ENCODE data around the gene GOLGA8B.
"Not testable (repeated sequence)": the region's sequence is repeated elsewhere in the genome, so short reads cannot be mapped to it uniquely, and the experiment has no call there.

GOLGA8B gene

DNA sequence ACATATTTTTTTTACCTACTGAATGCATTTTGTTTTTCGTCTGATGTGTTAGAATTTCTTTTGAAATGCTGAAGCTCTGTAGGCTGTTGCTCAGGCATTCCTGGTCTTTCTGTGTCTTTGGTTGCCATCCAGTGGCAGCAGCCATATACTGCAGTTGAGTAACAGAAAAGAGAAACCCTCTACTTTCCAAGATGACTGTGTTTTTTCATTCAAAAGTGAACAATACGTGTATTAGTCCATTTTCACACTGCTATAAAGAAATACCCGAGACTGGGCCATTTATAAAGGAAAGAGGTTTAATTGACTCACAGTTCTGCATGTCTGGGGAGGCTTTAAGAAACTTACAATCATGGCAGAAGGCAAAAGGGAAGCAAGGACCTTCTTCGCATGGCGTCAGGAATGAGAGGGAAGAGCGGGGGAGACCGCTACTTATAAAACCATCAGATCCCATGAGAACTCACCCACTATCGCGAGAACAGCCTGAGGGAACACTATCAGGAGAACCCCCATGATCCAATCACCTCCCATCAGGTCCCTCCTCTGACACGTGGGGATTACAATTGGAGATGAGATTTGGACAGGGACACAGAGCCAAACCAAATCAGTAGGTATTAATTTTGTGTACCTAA lies 4.7 kb upstream of the GOLGA8B start:
- Histone ChIP-seq H3K9ac (ENCODE audit: low read length) (no peak overlapping the region), H3K4me3 (ENCODE audit: low read length) (no peak overlapping the region), H3K27me3 (ENCODE audit: control insufficient read depth, insufficient read depth, low read length) (peaks cover 12% of the 10 kb centered on the region), H3K36me3 (ENCODE audit: control insufficient read depth, insufficient read depth, low read length) (no peaks in the 10 kb centered on the region), H3K9me3 (ENCODE audit: control insufficient read depth, low read length) (no peaks in the 10 kb centered on the region), H3K4me1 (ENCODE audit: control insufficient read depth, insufficient read depth, low read length) (peaks cover 7% of the 10 kb centered on the region)

DNA sequence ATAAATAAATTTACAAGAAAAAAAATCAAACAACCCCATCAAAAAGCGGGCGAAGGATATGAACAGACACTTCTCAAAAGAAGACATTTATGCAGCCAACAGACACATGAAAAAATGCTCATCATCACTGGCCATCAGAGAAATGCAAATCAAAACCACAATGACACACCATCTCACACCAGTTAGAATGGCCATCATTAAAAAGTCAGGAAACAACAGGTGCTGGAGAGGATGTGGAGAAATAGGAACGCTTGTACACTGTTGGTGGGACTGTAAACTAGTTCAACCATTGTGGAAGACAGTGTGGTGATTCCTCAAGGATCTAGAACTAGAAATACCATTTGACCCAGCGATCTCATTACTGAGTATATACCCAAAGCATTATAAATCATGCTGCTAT lies 2.5 kb upstream of the GOLGA8B start:
- not testable (repeated sequence) for H3K36me3 ChIP-seq (ENCODE audit: control insufficient read depth, insufficient read depth, low read length); H3K4me3 ChIP-seq (ENCODE audit: low read length); H3K9me3 ChIP-seq (ENCODE audit: control insufficient read depth, low read length); H3K9ac ChIP-seq (ENCODE audit: low read length)
- Histone ChIP-seq H3K27me3 (ENCODE audit: control insufficient read depth, insufficient read depth, low read length) (peaks cover 20% of the 10 kb centered on the region), H3K4me1 (ENCODE audit: control insufficient read depth, insufficient read depth, low read length) (peaks cover 14% of the 10 kb centered on the region)

DNA sequence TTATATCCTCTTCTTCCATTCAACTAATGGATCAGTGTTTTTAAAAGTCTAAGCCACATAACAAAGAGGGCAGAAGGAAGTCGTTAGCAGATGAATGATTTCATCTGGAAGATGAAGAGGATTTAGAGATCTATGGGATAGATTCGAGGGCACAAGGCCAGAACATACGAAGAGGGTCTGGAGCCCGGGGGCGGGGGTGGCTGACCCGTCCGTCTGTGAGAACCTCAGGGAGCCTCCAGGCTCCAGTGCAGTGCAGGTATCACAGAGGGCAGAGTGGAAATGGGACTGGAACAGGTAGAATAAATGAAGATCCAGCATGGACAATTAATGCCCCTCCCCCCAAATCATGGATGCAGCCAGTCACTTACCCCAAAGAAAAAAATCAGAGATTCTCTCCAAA lies 1.5 kb upstream of the GOLGA8B start:
- H3K9me3 ChIP-seq (ENCODE audit: control insufficient read depth, low read length) = no peaks in the 10 kb centered on the region
- H3K9ac ChIP-seq (ENCODE audit: low read length) = no peak overlapping the region
- H3K36me3 ChIP-seq (ENCODE audit: control insufficient read depth, insufficient read depth, low read length) = no peaks in the 10 kb centered on the region
- H3K4me3 ChIP-seq (ENCODE audit: low read length) = no peak overlapping the region
- H3K27me3 ChIP-seq (ENCODE audit: control insufficient read depth, insufficient read depth, low read length) = peaks cover 20% of the 10 kb centered on the region
- H3K4me1 ChIP-seq (ENCODE audit: control insufficient read depth, insufficient read depth, low read length) = peaks cover 14% of the 10 kb centered on the region

DNA sequence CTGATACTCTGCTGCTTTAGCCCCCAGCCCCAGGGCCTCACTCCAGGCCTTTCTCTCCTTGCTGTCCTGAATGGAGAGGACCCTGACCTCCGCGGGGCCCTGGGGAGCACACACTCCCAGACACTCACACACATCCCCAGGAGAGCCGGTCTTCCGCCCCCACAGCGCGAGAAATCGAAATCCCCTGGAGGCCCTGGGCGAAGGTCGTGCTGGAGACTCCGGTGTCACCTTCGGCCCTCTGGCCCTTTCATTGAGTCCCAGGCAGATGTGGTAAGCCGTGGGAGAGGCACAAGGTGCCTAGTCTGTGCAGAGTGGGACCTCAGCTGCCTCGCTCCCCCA lies 848 bp upstream of the GOLGA8B start:
- Histone ChIP-seq H3K4me1 (ENCODE audit: control insufficient read depth, insufficient read depth, low read length) (peaks cover 14% of the 10 kb centered on the region), H3K36me3 (ENCODE audit: control insufficient read depth, insufficient read depth, low read length) (no peaks in the 10 kb centered on the region), H3K9me3 (ENCODE audit: control insufficient read depth, low read length) (no peaks in the 10 kb centered on the region), H3K27me3 (ENCODE audit: control insufficient read depth, insufficient read depth, low read length) (peaks cover 20% of the 10 kb centered on the region), H3K4me3 (ENCODE audit: low read length) (no peak overlapping the region), H3K9ac (ENCODE audit: low read length) (peak overlapping the region; percentile 28)

DNA sequence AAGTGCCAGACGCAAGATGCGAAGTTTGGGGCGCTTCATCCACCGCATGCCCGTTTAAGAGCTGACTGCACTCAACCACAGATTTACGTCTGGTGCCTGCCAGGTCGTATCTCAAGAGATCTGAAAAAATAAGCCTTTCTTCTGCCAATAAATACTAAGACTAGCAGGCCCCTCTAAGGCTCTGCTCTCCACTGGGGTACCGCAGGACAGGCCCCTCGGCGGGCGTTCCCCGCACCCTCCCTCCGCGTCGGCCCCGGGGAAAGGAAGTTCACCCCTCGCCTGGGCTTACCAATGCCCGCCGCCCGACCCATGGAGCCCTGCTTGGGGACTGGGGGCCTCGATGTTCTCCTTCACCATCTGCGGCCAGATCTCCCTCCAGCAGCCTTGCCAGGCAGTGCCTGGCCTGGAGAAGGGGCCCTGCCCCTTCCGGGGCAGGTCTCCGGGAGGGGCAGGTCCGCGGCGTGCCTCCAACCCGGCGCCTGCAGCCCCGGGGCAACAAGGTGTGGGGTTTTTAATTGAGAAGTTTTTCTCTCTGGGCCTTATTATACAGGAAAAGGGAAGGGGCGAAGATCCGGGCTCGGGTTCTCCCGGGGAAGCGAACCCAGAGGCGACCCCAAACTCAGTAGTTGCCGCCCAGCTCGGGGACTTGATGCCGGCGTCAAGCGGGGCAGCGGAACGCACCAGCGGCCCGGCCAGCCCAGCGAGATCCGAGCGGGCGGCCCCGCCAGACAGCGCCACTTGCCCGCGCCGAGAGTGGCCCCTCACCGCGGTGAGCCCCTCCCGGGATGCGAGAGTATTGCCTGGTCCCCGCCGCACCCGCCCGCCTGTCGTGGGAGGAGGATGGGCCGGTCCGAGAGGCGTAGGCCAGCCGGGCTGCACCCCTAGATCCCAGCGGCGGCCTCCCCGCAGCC lies 735 bp downstream of the GOLGA8B start:
- Histone ChIP-seq H3K4me3 (ENCODE audit: low read length) (peak overlapping the region; percentile 14), H3K9ac (ENCODE audit: low read length) (peak overlapping the region; percentile 10), H3K36me3 (ENCODE audit: control insufficient read depth, insufficient read depth, low read length) (no peaks in the 10 kb centered on the region)

DNA sequence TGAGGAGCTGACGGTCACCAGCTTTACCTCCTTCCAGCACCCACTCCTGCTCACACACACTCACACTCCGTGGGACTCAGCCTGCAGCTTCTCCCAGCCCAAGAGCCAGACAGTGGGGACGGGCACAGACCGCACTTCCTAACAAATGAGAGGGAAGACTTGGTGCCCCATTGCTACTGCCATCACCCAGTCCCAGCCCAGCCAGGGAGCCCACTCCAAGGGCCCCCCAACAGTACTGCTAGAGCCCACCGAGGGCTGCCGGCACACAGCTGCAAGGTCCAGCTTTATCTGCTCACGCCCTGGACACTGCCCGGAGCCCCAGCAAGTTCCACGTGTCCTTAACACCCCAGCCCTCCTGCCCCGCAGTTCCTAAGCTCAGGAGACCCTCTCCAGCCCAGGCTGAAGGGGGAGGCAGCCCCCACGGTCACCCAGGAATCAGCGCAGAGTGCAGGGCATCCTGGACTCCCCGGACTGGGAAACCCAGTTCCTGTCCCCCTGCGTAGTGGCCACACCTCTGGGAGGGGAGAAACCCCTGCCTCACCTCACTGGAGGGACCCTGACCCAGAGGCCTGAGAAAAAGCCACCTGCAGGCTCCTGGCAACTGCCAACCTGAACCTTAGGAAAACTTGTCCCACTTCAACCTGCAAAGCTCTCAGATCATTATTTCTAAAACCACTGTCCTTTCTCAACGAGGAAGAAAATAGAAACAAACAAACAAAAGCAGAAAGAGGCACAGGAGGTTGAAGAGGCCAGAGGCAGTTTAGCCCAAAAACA lies 1.6 kb downstream of the GOLGA8B start:
- peaks cover 20% of the 10 kb centered on the region for H3K27me3 ChIP-seq (ENCODE audit: control insufficient read depth, insufficient read depth, low read length)
- not testable (repeated sequence) for H3K36me3 ChIP-seq (ENCODE audit: control insufficient read depth, insufficient read depth, low read length); H3K9me3 ChIP-seq (ENCODE audit: control insufficient read depth, low read length); H3K4me3 ChIP-seq (ENCODE audit: low read length)
- H3K9ac ChIP-seq (ENCODE audit: low read length) = peak overlapping the region; percentile 10
- peaks cover 14% of the 10 kb centered on the region for H3K4me1 ChIP-seq (ENCODE audit: control insufficient read depth, insufficient read depth, low read length)

More for the DNA sequence above, 735 bp downstream of the GOLGA8B start:
- peaks cover 20% of the 10 kb centered on the region for H3K27me3 ChIP-seq (ENCODE audit: control insufficient read depth, insufficient read depth, low read length)
- no peaks in the 10 kb centered on the region for H3K9me3 ChIP-seq (ENCODE audit: control insufficient read depth, low read length)
- H3K4me1 ChIP-seq (ENCODE audit: control insufficient read depth, insufficient read depth, low read length) = peaks cover 14% of the 10 kb centered on the region

DNA sequence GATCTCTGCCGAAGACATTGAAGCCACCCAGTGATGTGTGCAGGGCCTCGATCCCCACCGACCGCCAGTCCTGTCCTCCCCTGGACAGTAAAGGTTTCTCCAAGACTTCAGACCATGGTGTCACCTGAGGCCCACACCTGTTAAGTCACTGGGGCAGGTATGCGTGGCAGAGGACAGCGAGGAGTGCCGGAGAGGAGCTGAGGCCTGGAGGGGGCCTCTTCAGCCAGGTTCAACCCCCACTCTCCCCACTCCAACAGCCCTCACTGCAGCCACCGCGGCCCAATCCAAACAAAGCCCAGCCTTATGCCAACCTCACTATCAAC lies 2.4 kb downstream of the GOLGA8B start:
- Histone ChIP-seq H3K27me3 (ENCODE audit: control insufficient read depth, insufficient read depth, low read length) (peaks cover 20% of the 10 kb centered on the region), H3K4me1 (ENCODE audit: control insufficient read depth, insufficient read depth, low read length) (peaks cover 14% of the 10 kb centered on the region), H3K4me3 (ENCODE audit: low read length) (no peak overlapping the region), H3K36me3 (ENCODE audit: control insufficient read depth, insufficient read depth, low read length) (no peaks in the 10 kb centered on the region), H3K9me3 (ENCODE audit: control insufficient read depth, low read length) (no peaks in the 10 kb centered on the region), H3K9ac (ENCODE audit: low read length) (no peak overlapping the region)

DNA sequence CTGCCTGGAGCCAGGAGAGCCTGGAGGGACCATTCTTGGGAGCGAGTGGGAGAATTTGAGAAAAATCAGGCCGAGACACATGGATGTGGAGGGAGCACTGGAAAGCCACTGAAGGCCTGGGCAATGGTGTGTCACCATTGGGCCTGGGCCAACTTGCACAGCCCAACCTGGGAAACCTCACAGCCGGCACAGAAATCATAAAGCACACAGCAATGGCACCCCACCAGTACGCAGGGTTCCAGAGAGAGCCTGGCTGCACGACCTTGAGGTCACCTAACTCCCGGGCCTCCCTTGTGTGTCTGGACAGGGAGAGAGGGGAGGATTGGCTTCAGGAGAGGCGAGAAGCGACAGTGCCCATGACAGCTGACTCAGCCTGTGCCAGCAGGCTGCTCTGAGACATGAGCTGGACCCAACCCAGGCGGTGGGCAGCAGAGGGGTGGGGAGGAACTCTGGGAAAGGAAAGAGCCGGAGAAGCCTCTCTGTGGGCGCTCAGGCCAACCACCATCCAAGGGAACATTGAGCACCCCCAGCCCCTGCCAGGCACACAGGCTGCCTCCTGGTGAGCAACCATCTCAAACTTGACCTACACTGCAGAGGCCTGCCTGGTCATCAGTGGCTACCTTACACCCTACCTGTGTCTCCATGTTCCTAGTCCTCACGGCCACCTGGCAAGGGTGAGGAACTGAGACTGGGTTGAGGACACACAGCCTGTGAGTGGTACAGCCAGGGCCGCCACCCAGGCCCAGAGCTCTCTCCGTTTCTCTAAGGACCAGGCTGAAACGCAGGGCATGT lies 3.0 kb downstream of the GOLGA8B start:
- not testable (repeated sequence) for H3K4me3 ChIP-seq (ENCODE audit: low read length); H3K36me3 ChIP-seq (ENCODE audit: control insufficient read depth, insufficient read depth, low read length); H3K9ac ChIP-seq (ENCODE audit: low read length); H3K9me3 ChIP-seq (ENCODE audit: control insufficient read depth, low read length)
- H3K27me3 ChIP-seq (ENCODE audit: control insufficient read depth, insufficient read depth, low read length) = peaks cover 20% of the 10 kb centered on the region
- peaks cover 14% of the 10 kb centered on the region for H3K4me1 ChIP-seq (ENCODE audit: control insufficient read depth, insufficient read depth, low read length)

DNA sequence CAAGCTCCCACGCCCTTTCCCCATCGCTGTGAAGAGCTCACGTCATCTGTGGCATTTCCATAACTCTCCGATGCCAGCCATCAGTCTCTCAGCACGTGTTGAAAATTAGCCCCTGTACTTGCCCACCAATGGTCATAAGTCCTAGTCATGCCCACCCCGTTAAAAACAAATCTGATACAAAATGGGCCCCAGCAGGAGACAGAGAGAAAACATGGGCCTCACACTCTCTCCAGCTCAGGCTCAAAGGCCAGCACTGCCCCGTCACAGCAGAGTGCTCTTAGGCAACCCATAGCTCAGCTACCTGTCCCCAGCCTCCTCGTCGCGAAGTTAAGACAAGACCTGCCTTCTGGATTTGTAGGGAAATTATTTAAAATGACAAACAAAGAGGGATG lies 5.2 kb downstream of the GOLGA8B start:
- Histone ChIP-seq H3K27me3 (ENCODE audit: control insufficient read depth, insufficient read depth, low read length) (peaks cover 9% of the 10 kb centered on the region), H3K4me1 (ENCODE audit: control insufficient read depth, insufficient read depth, low read length) (peaks cover 7% of the 10 kb centered on the region), H3K4me3 (ENCODE audit: low read length) (no peak overlapping the region), H3K36me3 (ENCODE audit: control insufficient read depth, insufficient read depth, low read length) (no peaks in the 10 kb centered on the region), H3K9ac (ENCODE audit: low read length) (no peak overlapping the region), H3K9me3 (ENCODE audit: control insufficient read depth, low read length) (no peaks in the 10 kb centered on the region)

DNA sequence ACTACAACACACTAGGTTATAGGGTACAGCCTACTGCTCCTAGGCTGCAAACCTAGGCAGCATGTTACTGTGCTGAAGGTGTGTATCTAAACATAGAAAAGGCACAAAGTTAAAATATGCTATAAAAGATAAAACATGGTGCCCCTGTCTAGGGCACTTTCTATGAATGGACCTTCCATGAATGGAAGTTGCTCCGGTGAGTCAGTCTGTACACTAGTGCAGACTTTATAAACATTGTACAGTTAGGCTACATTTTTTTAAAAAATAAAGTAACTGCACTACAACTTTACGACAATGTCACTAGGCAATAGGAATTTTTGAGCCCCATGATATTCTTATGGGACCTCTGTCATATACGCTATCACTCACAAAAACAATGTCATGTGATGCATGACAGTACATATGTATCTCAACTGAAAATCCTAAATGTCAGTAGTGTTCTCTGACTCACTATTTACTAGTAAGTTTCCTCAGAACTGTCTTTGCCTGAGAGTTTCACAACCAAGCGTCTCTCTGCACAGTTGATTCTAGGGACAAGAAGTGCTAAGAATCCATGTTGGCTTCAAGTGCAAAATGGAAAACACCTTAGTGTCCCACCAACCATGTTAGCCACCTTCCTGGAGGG lies 5.7 kb downstream of the GOLGA8B start:
- not testable (repeated sequence) for H3K9ac ChIP-seq (ENCODE audit: low read length); H3K4me3 ChIP-seq (ENCODE audit: low read length); H3K4me1 ChIP-seq (ENCODE audit: control insufficient read depth, insufficient read depth, low read length); H3K27me3 ChIP-seq (ENCODE audit: control insufficient read depth, insufficient read depth, low read length); H3K36me3 ChIP-seq (ENCODE audit: control insufficient read depth, insufficient read depth, low read length); H3K9me3 ChIP-seq (ENCODE audit: control insufficient read depth, low read length)

DNA sequence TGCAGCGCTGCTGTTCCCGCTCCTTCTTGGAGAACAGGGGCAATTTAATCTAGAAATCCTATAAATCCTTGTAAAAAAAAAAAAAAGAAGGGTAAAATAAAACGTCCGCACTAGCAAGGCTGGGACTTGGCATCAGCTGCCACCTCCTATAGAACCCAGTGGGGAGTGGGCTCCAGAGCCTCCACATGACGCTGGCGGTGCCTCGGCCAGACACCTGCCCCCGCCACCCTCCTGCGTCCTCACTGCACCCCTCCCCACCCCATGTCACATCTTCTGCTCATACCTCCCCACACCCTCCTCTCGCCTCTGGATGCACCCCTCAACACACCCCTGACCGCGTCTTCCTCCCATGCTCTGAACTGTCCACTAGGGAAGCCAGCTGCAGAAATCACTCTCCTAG lies 8.4 kb downstream of the GOLGA8B start:
- H3K9ac ChIP-seq (ENCODE audit: low read length); H3K4me1 ChIP-seq (ENCODE audit: control insufficient read depth, insufficient read depth, low read length); H3K36me3 ChIP-seq (ENCODE audit: control insufficient read depth, insufficient read depth, low read length); H3K9me3 ChIP-seq (ENCODE audit: control insufficient read depth, low read length); H3K27me3 ChIP-seq (ENCODE audit: control insufficient read depth, insufficient read depth, low read length); H3K4me3 ChIP-seq (ENCODE audit: low read length): not testable (repeated sequence)
